Liver (tissue), 3 donors: ENCODE results near the gene ZFYVE28.

Source experiments
- EGR1 ChIP-seq, 2 donors: IDR thresholded peaks; 2 replicates each; pipeline ENCODE4 v1.6.1; 2016 to 2018; ENCODE audit warnings: antibody characterized with exemption in 2 of 2, low read depth in 2 of 2
- FOXA2 ChIP-seq: IDR thresholded peaks from 2 replicates; pipeline ENCODE4 v1.6.1; 2016; ENCODE audit warnings: antibody characterized with exemption
- GABPA ChIP-seq, 2 donors: IDR thresholded peaks in 1 of 2; conservative IDR thresholded peaks in 1 of 2; 2 replicates each; pipeline ENCODE4 v1.6.1; 2016; ENCODE audit warnings: antibody characterized with exemption in 2 of 2, mild to moderate bottlenecking in 1 of 2, moderate library complexity in 1 of 2
- JUND ChIP-seq, 2 donors: IDR thresholded peaks; 2 replicates each; pipeline ENCODE4 v1.6.1; 2016; ENCODE audit warnings: antibody characterized with exemption in 2 of 2
- RAD21 ChIP-seq, 2 donors: IDR thresholded peaks; 2 replicates each; pipeline ENCODE4 v1.6.1; 2016; ENCODE audit warnings: antibody characterized with exemption in 2 of 2, mild to moderate bottlenecking in 2 of 2
- RXRA ChIP-seq, 2 donors: IDR thresholded peaks; 2 replicates each; pipeline ENCODE4 v1.6.1; 2017 to 2018; ENCODE audit warnings: antibody characterized with exemption in 2 of 2, mild to moderate bottlenecking in 1 of 2
- SP1 ChIP-seq: IDR thresholded peaks from 2 replicates; pipeline ENCODE4 v1.6.1; 2018; ENCODE audit warnings: antibody characterized with exemption, mild to moderate bottlenecking
- TAF1 ChIP-seq: conservative IDR thresholded peaks from 2 replicates; pipeline ENCODE4 v1.6.1; 2016; ENCODE audit warnings: antibody characterized with exemption, mild to moderate bottlenecking
- TF ChIP-seq, protein P1 (sequence below): IDR thresholded peaks from 2 replicates; pipeline ENCODE4 v1.6.1; 2016; ENCODE audit warnings: antibody characterized with exemption, mild to moderate bottlenecking
- TF ChIP-seq, protein P2 (sequence below): IDR thresholded peaks from 2 replicates; pipeline ENCODE4 v1.6.1; 2016; ENCODE audit warnings: antibody characterized with exemption
- TF ChIP-seq, protein P3 (sequence below): fragments of 150-350 bp; IDR thresholded peaks from 2 replicates; pipeline ENCODE4 v1.5.1; 2017; ENCODE audit warnings: improper control_type of control experiment, low read depth, low read length; ENCODE audit not compliant: missing input control
- TF ChIP-seq, protein P4 (sequence below): IDR thresholded peaks from 2 replicates; pipeline ENCODE4 v1.6.1; 2016; ENCODE audit warnings: antibody characterized with exemption
- donor health status: healthy.
- donor health status: healthy.

DNA sequence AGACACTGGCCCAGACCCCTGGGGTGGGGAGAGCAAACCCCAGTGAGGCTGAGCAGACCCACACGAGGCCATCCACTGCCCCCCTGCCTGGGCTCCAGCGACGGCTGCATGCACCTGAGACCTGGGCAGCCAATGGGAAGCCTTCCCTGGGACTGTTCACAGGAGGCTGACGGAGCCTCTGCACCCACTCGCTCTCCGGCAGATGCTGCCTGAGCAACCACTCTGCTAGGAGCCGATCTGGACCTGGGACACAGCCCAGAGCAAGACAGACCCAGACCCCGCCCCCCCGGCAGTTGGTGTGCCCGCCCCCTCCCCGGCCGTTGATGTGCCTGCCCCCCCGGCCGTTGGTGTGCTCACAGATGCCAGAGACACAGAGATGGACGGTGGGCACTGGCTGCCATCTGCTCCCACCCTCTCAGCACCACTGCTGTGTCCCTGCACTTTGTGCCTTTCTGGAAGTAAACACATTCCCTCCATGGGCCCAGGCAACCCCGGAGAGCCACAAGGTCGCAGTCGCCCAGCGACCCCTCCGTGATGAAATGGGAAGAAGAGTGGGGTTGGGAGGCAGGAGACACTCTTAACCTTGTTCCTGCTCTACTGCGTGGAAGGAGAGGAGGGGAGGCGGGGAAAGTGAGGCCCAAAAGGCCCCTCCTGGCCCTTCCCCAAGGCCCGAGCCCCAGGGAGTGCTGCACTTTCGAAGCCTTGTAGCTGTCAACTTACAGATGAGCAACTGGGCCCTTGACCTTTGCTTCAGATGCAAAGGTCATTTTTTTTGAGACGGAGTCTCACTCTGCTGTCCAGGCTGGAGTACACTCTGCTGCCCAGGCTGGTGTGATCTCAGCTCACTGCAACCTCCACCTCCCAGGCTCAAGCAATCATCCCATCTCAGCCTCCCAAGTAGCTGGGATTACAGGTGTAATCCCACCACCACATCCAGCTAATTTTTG is 62.0 kb downstream of the ZFYVE28 start:
- TF ChIP-seq EGR1 (IDR thresholded peaks at IDR 0.05; ENCODE audit: low read depth in 2 of 2) (no peak), RAD21 (IDR thresholded peaks at IDR 0.05) (no peak), JUND (IDR thresholded peaks at IDR 0.05) (no peak), FOXA2 (no peak), TAF1 (no peak), RXRA (IDR thresholded peaks at IDR 0.05) (no peak), SP1 (no peak), GABPA (IDR thresholded peaks at IDR 0.05 in 1 of 2, conservative IDR thresholded peaks at IDR 0.05 in 1 of 2) (no peak)
- TF ChIP-seq, protein P1, sequence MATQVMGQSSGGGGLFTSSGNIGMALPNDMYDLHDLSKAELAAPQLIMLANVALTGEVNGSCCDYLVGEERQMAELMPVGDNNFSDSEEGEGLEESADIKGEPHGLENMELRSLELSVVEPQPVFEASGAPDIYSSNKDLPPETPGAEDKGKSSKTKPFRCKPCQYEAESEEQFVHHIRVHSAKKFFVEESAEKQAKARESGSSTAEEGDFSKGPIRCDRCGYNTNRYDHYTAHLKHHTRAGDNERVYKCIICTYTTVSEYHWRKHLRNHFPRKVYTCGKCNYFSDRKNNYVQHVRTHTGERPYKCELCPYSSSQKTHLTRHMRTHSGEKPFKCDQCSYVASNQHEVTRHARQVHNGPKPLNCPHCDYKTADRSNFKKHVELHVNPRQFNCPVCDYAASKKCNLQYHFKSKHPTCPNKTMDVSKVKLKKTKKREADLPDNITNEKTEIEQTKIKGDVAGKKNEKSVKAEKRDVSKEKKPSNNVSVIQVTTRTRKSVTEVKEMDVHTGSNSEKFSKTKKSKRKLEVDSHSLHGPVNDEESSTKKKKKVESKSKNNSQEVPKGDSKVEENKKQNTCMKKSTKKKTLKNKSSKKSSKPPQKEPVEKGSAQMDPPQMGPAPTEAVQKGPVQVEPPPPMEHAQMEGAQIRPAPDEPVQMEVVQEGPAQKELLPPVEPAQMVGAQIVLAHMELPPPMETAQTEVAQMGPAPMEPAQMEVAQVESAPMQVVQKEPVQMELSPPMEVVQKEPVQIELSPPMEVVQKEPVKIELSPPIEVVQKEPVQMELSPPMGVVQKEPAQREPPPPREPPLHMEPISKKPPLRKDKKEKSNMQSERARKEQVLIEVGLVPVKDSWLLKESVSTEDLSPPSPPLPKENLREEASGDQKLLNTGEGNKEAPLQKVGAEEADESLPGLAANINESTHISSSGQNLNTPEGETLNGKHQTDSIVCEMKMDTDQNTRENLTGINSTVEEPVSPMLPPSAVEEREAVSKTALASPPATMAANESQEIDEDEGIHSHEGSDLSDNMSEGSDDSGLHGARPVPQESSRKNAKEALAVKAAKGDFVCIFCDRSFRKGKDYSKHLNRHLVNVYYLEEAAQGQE: no peak
- TF ChIP-seq, protein P2, sequence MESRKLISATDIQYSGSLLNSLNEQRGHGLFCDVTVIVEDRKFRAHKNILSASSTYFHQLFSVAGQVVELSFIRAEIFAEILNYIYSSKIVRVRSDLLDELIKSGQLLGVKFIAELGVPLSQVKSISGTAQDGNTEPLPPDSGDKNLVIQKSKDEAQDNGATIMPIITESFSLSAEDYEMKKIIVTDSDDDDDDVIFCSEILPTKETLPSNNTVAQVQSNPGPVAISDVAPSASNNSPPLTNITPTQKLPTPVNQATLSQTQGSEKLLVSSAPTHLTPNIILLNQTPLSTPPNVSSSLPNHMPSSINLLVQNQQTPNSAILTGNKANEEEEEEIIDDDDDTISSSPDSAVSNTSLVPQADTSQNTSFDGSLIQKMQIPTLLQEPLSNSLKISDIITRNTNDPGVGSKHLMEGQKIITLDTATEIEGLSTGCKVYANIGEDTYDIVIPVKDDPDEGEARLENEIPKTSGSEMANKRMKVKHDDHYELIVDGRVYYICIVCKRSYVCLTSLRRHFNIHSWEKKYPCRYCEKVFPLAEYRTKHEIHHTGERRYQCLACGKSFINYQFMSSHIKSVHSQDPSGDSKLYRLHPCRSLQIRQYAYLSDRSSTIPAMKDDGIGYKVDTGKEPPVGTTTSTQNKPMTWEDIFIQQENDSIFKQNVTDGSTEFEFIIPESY: no peak
- TF ChIP-seq, protein P3, sequence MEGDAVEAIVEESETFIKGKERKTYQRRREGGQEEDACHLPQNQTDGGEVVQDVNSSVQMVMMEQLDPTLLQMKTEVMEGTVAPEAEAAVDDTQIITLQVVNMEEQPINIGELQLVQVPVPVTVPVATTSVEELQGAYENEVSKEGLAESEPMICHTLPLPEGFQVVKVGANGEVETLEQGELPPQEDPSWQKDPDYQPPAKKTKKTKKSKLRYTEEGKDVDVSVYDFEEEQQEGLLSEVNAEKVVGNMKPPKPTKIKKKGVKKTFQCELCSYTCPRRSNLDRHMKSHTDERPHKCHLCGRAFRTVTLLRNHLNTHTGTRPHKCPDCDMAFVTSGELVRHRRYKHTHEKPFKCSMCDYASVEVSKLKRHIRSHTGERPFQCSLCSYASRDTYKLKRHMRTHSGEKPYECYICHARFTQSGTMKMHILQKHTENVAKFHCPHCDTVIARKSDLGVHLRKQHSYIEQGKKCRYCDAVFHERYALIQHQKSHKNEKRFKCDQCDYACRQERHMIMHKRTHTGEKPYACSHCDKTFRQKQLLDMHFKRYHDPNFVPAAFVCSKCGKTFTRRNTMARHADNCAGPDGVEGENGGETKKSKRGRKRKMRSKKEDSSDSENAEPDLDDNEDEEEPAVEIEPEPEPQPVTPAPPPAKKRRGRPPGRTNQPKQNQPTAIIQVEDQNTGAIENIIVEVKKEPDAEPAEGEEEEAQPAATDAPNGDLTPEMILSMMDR: no peak
- TF ChIP-seq, protein P4, sequence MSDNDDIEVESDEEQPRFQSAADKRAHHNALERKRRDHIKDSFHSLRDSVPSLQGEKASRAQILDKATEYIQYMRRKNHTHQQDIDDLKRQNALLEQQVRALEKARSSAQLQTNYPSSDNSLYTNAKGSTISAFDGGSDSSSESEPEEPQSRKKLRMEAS: no peak
